Lung (tissue), 12 donors: ENCODE measurements around the gene LAMC3. TPM values are rescaled to one million over a fixed set of nuclear protein-coding genes. Genes with fewer than 3 reads are reported as not detected.

Experiments
- ATAC-seq: fragments of 200-7000 bp; cut with Tn5 transposase; one replicate; pipeline ENCODE4 v1.9.1; 2020; ENCODE audit warnings: moderate number of reproducible peaks; ENCODE audit not compliant: insufficient read depth, low FRiP score
- DNase-seq, 3 donors: peaks; one replicate each; pipeline ENCODE4 v3.0.0-alpha.2; 2013 to 2017
- H3K27ac ChIP-seq, 2 donors: one replicate each; pipeline ENCODE4 v1.5.1; 2013; ENCODE audit warnings: mild to moderate bottlenecking in 2 of 2, moderate library complexity in 2 of 2, control low read depth in 1 of 2, inconsistent platforms in 1 of 2, low read depth in 1 of 2, low read length in 1 of 2
- H3K27me3 ChIP-seq, 3 donors: one replicate each; pipeline ENCODE4 v1.5.1; 2013; ENCODE audit warnings: low read length in 2 of 3; ENCODE audit not compliant: control insufficient read depth in 3 of 3, insufficient read depth in 3 of 3
- H3K36me3 ChIP-seq, 4 donors: one replicate each; pipeline ENCODE4 v1.5.1; 2013; ENCODE audit warnings: low read length in 4 of 4, mild to moderate bottlenecking in 1 of 4, moderate library complexity in 1 of 4; ENCODE audit not compliant: control insufficient read depth in 4 of 4, insufficient read depth in 4 of 4
- H3K4me1 ChIP-seq, 5 donors: one replicate each; pipeline ENCODE4 v1.5.1; 2013; ENCODE audit warnings: low read length in 5 of 5, mild to moderate bottlenecking in 2 of 5, moderate library complexity in 1 of 5; ENCODE audit not compliant: control insufficient read depth in 5 of 5, insufficient read depth in 5 of 5
- H3K4me3 ChIP-seq: one replicate; pipeline ENCODE4 v1.5.1; 2013; ENCODE audit warnings: mild to moderate bottlenecking, control low read depth, moderate library complexity
- H3K9ac ChIP-seq, 2 donors: one replicate each; pipeline ENCODE4 v1.5.1; 2013; ENCODE audit warnings: low read length in 2 of 2, control low read depth in 1 of 2; ENCODE audit not compliant: insufficient read depth in 1 of 2
- H3K9me3 ChIP-seq, 4 donors: one replicate each; pipeline ENCODE4 v1.5.1; 2013; ENCODE audit warnings: low read length in 3 of 4, mild to moderate bottlenecking in 1 of 4, moderate library complexity in 1 of 4; ENCODE audit not compliant: control insufficient read depth in 4 of 4, insufficient read depth in 3 of 4
- CTCF ChIP-seq: IDR thresholded peaks from 2 replicates; pipeline ENCODE4 v1.5.1; 2012; ENCODE audit warnings: mild to moderate bottlenecking; ENCODE audit errors: control extremely low read depth, extremely low read depth
- WGBS, 2 donors: extraction: QIAGEN DNeasy Blood & Tissue Kit; methylation state at CpG; one replicate each; pipeline ENCODE4 v1.1.7; 2013; 5-methylcytosine and 5-hydroxymethylcytosine counted together
- polyA plus RNA-seq, 2 donors: library from polyadenylated mRNA; stranded (reverse); fragments of 200-250 nt; gene quantifications; one replicate each; pipeline ENCODE4 v1.2.1, GENCODE V29; 2013
- total RNA-seq, 2 donors: library from RNA; depleted of rRNA in 1 of 2; stranded (reverse); fragments of >200 nt in 1 of 2; gene quantifications; one replicate each; pipeline ENCODE4 v1.2.1, GENCODE V29; 2014 to 2021
- donor health status: control.
- donor health status: control.
- donor health status: Bipolar disorder and iron deficiency.
- donor health status: healthy.
- donor health status: DM: yes; HTN: yes; CAD: no.

Gene LAMC3
- total and polyA plus RNA-seq, 4 donors = 10.5 to 24.3 (median 14.1) TPM

DNA sequence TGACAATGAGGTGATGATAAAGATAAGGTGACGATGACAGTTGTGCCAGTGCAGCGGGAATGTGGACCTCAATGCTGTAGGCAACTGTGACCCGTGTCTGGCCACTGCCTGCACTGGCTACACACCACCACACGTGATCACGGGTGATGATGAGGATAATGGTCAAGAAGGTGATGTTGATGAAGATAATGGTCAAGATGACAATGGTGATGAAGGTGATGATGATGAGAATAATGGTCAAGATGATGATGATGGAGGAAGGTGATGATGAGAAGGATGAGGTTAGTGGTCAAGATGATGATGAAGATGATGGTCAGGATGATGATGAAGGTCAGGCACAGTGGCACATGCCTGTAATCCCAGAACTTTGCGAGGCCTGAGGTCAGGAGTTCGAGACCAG is 56.6 kb downstream of the LAMC3 start:
- H3K9ac ChIP-seq = no peak overlapping the region
- no peaks in the 10 kb centered on the region for H3K36me3 ChIP-seq
- no peak for TF ChIP-seq CTCF
- no peaks in the 10 kb centered on the region for H3K9me3 ChIP-seq
- H3K27me3 ChIP-seq = no peaks in the 10 kb centered on the region
- WGBS, 2 donors = 92 to 94% methylated on average over 7 of the region's 7 CpGs
- no peaks in the 10 kb centered on the region for H3K4me1 ChIP-seq
- DNase-seq (no peak), ATAC-seq (no peak)
- no peak overlapping the region for H3K27ac ChIP-seq
- no peak overlapping the region for H3K4me3 ChIP-seq

DNA sequence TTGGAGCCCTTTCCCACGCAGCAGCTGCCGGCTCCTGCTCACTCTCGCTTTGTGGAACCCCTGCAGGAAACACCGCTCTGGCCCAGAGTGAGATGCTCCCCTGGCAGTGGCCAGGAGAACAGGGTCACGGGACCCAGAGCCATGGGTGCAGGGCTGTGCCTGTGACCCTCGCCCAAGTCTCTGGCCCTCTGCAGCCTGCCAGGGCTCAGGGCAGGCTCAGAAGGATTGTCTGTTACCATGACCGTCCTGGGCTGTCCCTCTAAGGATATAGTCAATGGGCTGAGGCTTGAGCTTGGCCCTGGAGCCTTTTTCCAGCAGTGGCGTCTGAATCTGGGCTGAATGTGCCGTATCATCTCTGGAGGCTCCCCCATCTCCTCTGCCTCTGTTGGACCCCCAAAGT is 58.7 kb downstream of the LAMC3 start:
- 65 to 80% methylated on average over 9 of the region's 9 CpGs for WGBS, 2 donors
- no peak overlapping the region for H3K27ac ChIP-seq
- no peaks in the 10 kb centered on the region for H3K36me3 ChIP-seq
- ATAC-seq (no peak), DNase-seq (no peak)
- no peaks in the 10 kb centered on the region for H3K4me1 ChIP-seq
- no peak overlapping the region for H3K9ac ChIP-seq
- no peak overlapping the region for H3K4me3 ChIP-seq
- H3K27me3 ChIP-seq = no peaks in the 10 kb centered on the region
- no peak for TF ChIP-seq CTCF
- H3K9me3 ChIP-seq = no peaks in the 10 kb centered on the region

DNA sequence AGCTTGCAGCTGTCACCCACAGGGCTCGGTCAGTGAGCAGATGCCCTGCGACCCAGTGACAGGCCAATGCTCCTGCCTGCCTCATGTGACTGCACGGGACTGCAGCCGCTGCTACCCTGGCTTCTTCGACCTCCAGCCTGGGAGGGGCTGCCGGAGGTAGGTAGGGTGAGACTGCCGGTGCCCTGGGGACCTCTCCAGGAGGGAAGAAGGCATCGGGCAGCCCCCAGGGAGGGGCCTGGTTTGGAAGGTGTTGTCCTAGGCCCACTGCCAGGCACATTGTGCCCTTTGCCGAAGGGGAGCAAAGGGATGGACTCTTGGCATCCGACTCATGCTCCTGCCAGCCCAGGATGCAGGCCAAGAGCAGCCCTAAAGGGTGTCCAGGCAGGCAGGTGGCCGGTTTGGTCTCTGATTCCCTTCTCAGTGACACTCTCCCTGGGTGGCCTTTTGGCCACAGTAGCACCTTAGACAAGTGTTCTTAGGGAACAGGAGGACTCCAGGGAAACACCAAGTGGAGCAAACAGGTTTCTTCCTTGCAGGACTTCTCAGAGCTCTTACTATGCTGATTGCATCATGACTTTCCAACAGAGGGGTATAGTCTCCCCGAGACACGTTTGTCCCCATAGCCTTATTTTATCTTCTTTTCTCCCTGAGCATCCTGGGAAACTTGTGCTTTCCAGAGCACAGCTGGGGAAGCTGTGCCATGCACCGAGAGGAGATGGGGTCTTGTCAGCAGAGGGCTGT is 59.3 kb downstream of the LAMC3 start:
- H3K4me3 ChIP-seq = no peak overlapping the region
- H3K4me1 ChIP-seq = no peaks in the 10 kb centered on the region
- no peaks in the 10 kb centered on the region for H3K9me3 ChIP-seq
- 64 to 89% methylated on average over 14 of the region's 14 CpGs for WGBS, 2 donors
- no peak for TF ChIP-seq CTCF
- no peak for ATAC-seq
- H3K27me3 ChIP-seq = no peaks in the 10 kb centered on the region
- H3K27ac ChIP-seq = no peak overlapping the region
- no peak overlapping the region for H3K9ac ChIP-seq
- DNase-seq = no peak
- no peaks in the 10 kb centered on the region for H3K36me3 ChIP-seq

GRCh38 chr9:131069699-131070098 is 60.7 kb downstream of the LAMC3 start:
- ATAC-seq = no peak

More at GRCh38 chr9:131069699-131070098, 60.7 kb downstream of the LAMC3 start:
- H3K27me3 ChIP-seq = no peaks in the 10 kb centered on the region
- no peak for TF ChIP-seq CTCF
- no peak overlapping the region for H3K4me3 ChIP-seq
- no peaks in the 10 kb centered on the region for H3K4me1 ChIP-seq
- no peak for DNase-seq
- 90 to 95% methylated on average over 15 of the region's 15 CpGs for WGBS, 2 donors
- no peaks in the 10 kb centered on the region for H3K9me3 ChIP-seq
- no peak overlapping the region for H3K9ac ChIP-seq
- H3K27ac ChIP-seq = no peak overlapping the region
- H3K36me3 ChIP-seq = no peaks in the 10 kb centered on the region
